Fibroblast of skin of left biceps (primary cell): ENCODE results near the gene ASPN.

Source experiments
- DNase-seq, 2 experiments: peaks; one replicate each; pipeline ENCODE4 v3.0.0-alpha.2; 2013; ENCODE audit warnings: low read depth in 2 of 2

ASPN gene

DNA sequence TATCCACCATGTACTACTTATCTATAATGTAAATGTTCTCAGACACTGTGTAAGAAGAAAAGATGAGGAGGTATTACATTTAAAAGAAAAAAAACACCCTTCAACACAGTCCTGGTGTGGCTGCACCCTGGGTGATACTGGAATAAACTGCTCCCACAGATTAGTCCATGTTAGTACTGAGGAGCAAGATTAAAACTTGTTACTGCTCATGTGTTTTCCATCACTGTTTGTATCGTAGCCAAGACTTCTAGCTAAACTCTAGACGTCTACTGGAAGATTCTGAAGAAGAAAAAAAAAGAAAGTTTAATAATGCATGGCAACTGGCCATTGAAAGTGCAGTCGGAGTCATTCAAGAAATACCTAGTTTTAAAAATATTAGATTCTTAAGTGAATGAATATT lies at the start of gene ASPN:
TSS of gene ASPN (minus strand) at position 178 of the 400 bp plus-strand sequence.
- DNase-seq = peak; percentile 77 to 83

DNA sequence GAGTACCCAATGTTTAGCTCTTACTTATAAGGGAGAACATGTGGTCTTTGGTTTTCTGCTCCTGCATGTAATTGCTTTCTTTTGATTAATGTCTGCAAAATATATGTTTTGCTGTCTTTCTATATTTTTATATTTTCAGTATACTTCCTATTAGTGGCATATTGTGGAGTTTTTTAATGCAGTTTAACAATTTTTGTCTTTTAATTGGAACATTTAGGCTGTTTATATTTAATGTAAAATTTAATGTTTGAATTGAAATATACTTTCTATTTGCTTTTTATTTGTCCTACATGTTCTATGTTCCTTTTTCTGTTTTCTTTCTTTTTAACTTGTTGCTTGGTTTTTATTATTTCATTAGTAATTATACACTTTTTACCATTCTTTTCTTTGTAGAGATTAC lies 48.6 kb upstream of the ASPN start:
- no peak for DNase-seq

DNA sequence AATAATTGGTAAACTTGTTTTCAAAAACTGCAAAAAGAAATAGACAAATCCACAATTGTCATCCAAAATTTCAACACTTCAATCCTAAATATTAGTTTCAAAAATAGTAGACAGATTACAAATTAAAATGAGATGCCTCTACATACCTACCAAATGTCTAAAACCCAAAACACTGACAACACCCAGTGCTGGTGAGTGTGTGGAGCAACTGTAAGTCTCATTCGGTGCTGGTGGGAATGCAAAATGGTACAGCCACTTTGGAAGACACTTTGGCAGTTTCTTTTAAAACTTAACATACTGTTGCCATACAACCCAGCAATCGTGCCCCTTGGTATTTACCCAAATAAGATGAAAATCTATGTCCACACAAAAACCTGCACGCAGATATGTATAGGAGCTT lies 46.8 kb upstream of the ASPN start:
- DNase-seq = no peak

DNA sequence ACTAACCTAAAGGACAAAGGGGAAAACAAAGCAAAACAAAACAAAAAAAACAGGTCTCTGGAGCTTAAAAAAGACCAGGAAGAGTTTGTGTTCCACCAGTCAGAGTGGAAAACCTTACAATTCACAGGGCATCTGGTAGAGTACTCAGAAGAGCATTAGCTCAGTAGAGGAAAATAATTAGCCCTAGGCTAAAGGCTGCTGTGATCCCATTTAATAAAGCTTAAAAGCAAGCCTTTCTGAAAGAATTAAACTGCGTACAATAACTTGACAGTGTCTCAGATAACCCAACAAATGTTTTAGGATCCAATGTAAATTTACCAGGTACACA lies 46.2 kb upstream of the ASPN start:
- no peak for DNase-seq

DNA sequence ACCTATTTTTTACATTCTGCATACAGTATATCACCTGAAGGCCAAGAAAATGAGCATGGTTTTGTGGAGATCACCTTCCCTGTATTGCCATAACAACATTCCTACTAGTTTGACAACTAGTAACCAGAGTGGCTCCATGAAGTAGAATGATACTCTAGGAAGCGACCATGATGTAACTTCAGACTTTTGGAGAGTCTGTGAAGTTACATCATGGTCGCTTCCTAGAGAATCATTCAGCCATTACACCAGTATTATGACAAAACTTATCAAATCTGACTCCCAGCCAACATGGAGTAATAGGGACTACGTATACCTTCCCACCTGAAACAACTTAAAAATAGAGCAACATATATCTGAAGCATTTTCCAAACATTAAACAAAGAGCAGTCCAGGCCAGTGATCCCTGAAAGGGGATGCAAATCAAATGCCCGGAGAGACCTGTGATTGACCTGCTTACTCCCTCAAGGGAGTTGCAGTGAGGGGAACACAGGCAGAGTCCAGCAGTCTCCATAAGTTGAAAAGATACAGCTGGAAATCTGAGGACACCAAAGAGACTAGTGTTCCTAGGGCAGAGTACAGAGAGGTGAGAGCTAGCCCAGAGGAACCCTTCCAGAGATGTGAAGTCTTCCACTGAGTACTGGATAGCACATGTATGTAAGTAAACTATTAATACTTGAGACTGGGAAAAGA lies 45.7 kb upstream of the ASPN start:
- DNase-seq = no peak

DNA sequence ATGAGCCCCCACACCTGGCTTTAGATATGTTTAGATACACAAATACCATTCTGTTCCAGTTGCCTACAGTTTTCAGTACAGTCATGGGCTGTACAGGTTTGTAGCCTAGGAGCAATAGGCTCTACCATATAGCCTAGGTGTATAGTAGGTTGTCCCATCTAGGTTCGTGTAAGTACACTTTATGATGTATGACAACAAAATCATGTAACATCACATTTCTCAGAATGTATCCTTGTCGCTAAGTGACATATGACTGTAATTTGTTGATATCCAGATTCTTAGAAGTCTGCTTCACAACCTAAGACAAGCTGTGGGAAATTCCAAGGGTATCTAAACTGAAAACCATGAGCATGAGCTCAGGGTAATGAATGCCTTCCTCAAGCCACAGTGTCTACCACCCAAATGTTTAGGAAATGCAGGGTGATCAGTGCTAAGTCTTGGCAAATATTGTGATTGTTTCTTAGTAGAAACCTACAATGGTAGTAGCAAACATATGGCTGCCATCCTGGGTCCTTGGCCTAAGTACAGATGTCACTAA lies 45.1 kb upstream of the ASPN start:
- DNase-seq = no peak

DNA sequence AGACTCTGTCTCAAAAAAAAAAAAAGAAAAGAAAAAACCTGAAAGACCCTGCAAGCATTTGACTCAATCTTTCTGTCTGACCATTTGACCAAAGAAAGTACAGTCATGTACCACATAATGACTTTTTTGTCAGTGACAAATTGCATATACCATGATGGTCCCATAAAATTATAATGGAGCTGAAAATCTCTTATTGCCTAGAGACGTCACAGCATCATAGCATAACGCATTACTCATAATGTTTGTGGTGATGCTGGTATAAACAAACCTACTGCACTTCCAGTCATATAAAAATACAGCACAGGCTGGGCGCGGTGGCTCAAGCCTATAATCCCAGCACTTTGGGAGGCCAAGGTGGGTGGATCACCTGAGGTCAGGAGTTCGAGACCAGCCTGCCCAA lies 43.0 kb upstream of the ASPN start:
- DNase-seq = no peak

DNA sequence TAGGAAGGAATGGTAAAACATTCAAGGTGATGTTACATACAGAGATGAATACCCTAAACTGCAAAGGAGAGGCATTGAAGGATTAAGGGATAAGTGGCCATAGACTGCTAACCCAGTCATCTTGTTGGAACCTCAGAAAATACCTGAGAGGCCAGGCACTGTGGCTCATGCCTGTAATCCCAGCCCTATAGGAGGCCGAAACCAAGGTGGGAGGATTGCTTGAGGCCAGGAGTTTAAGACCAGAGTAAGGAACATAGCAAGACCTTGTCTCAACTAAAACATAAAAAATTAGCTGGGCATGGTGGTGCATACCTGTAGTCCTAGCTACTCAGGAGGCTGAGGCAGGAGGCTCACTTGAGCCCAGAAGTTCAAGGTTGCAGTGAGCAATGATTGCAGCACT lies 42.6 kb upstream of the ASPN start:
- no peak for DNase-seq

DNA sequence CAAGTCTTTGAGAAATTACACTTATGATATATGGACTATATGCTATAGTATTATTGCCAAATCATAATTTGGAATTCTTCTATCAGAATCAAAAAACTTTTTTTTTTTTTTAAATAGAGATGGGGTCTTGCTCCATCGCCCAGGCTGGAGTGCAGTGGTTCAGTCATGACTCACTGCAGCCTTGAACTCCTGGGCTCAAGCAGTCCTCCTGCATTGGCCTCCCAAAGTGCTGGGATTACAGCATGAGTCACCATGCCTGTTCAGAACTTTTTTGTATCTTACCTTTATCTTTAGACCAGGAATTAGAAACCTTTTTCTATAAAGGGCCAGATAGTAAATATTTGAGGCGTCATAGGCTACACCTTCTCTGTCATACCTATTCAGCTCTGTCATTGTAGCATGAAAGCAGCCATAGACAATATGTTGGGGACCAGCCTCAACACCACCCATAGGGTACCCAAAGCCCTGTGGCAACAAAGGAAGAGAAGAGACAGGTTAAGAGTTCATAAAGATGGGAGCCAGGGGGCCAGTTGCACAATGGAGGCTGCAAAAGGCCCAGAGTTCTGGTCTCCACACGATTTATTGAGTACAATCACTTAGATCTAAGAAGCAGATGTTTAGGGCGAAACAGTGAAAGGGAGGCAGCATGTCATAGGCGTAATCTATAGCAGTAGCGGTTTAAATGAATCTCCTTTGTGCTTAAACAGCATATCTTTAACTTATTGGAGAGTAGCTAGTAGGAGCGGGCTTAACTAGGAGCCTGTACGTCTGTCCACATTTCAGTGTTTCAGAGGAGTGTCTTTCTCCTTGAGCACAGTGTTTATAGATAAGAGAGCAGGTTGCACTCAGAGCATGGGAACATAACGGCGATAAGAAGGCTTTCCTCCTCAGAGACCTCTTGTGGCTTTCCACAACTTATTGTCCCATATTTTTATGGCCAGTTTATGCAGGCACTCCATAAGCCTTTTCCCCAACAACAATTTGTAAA lies 41.0 kb upstream of the ASPN start:
- DNase-seq = no peak

DNA sequence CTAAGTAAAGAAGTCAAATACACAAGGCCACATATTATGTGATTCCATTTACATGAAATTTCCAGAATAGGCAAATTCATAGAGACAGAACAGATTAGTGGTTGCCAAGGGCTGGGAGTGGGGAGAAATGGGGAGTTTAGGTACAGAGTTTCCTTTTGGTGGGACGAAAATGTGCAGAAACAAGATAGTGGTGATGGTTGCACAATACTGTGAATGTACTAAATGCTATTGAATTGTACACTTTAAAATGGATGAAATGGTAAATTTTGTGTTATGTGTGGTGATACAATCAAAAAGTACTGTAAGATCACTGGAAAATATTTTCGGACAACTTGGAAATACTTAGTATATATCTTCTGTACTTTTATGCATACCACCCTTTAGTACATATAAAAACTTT lies 38.5 kb upstream of the ASPN start:
- DNase-seq = no peak

DNA sequence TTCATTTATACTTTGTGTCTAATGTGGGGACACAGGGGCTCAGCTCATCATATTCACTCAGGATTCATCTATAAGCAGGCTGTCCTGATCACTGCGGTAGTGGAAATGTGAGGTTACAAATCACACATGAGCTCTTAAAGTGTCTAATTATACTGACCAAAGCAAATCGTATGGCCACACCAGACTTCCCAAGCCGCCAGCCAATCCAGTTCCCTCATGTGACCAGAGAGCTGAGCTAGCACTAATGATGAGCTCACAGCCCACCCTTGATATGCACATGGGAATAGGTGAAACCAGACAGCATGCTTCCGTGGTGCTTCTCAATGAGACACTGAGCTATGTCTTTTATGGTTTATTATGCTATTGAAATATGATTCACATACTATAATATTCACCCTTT lies 35.9 kb upstream of the ASPN start:
- DNase-seq = no peak

DNA sequence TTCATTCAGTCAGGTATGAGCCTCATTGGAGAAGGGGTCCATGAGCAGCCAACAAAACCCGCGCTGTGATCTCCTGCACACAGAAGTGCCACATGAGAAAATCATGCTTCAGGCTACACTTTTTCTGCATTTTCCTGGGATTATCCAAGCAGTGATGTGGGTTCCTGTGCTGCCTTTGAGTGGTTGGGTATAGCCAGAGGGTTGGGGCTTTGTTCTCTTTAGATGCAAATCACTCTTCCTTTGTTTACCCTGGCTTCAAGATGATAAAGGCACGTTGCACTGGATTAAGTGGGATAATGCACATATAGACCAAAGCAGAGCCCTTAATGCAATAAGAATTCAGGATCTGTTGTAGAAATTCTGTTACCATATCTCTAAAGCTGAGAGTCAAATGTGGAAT lies 34.7 kb upstream of the ASPN start:
- no peak for DNase-seq

DNA sequence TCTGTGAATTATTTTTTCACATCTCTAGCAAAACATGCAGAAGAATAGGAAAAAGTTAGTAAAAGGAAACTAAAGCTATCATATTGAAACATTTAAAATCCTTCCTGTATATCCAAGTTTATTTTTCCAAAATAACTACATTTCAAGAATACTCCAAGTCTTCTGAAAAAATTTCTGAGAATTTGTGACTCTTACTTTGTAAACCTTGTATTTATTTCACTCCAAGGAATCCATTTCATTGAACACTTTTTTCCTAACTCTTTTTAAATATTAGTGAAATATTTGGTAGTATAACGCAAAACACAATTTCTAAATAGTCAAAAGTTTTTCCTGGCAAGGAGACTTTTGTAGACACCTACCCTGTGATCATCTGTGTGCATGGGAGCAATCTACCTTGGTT lies 34.2 kb upstream of the ASPN start:
- no peak for DNase-seq

DNA sequence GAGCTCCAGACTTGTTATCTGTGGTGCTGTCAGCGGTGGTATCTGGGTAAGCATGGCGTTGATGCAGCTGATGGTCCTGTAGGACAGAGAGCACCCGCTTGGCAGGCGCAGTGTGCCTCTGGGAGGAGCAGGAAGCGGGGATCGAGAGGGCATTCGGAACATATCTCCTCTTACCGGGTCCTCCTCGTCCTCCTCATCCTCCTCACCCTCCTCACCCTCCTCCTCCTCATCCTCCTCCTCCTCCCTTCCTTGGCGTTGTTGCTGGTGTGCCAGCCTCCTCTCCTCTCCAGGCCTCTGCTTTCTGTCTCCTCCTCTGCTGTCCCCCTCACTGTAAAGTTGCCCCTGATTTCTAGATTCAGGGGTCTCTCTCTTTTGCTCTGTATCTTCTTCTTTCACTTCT lies 32.3 kb upstream of the ASPN start:
- no peak for DNase-seq

DNA sequence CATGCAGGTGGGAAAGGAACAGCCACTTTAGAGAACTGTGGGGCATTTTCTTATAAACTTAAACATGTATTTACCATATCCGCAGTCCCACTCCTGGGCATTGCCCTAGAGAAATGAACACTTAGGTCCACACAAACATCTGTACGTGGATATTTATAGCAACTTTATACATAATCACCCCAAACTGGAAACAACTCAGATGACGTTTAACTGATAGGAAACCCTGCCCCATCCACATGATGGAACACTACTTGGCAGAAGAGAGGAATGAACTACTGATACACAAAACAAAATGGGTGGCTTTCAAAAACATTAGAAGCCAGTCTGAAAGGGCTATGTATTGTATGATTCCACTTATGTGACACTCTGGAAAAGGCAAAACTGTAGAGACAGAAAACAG lies 31.0 kb upstream of the ASPN start:
- DNase-seq = no peak

DNA sequence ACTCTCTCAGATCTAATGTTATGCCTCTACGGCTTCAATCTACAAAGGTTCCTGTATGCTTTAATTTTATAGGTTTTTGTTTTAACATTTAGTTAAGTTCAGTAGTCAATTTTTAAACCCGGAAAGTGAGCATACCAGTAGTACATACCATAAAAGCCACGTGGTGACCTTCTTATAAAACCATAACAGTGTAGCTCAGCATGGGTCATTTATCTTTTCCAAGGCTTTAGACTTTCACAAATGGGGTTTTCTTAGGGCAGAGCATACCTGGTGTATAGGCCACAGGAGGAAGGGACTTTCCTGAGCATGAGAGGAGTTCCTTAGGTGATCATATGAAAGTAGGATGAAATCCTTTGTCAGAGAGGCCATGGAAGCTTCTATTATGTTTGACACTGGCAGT lies 30.3 kb upstream of the ASPN start:
- no peak for DNase-seq

DNA sequence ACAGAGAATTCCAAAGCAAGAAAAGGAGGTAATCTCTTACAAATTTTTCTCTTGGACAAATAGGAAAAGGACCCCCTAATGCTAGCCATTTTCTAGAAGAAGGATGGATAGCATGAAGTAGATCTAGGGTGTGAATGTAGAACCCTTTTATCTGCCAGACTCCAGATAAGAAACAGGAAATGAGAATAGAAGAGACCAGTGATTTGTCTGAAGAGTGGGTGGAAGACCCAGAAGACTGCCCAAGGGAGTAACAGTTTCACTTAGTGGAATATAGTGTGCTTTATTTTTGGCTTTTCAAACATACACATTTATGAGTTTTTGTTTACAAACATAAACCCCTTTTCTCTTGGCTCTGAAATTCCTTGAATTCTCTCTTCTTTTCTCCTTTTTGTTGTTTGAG lies 28.4 kb upstream of the ASPN start:
- DNase-seq = no peak

DNA sequence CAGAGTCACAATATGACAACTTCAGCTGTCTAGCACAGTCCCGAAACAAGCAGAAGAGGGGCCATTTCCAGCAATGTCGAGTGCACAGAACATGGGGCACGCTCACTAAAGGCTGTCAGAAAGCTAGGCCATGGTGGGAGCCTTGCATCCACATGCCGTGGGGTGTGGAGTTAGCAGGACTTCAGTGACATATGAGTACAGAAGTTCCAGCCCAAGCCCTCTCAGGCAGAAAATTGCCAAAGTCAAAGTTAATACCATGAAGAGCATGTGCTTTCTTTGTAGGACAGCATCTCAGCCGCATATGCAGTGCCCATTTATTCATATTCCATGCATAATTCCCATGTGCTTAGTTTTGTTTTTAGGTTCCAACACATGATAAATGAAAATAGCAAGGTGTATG lies 26.7 kb upstream of the ASPN start:
- no peak for DNase-seq

DNA sequence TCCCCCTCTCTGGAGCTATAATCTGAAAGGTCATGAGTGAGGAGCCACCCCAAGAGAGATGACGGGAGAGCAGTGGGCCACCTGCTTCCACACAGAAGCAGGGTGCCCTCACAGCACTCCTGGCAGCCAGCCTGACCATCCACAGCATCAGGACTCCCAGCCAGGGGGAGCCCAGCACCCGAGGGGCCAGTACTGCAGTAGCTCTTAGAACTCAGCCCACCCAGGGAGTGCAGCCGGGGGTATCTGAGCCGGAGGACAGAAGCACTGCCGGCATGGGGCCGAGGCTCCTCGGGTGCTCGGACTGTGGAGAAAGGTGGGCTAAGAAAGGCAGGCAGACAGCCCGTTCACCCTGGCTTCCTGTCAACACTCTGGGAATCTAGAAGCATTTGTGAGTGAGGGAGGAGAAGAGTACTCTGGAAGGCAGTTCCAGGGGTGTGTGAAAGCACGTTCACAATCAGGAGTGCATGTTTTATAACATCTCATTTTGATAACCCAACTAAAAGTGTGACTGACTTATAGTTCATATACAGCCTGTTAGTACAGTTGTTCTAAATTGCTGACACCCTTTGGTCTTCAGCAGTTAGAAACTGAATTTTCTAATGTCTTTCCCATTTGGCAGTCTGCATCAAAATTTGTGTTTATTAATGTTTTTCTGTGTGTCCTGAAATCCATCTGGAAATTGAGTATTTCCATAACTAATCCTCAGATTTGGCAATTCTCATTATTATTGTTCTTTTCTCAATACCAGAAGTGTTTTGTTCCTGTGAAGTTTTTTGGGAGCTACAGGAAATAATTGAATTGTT lies 25.9 kb upstream of the ASPN start:
- DNase-seq = no peak

DNA sequence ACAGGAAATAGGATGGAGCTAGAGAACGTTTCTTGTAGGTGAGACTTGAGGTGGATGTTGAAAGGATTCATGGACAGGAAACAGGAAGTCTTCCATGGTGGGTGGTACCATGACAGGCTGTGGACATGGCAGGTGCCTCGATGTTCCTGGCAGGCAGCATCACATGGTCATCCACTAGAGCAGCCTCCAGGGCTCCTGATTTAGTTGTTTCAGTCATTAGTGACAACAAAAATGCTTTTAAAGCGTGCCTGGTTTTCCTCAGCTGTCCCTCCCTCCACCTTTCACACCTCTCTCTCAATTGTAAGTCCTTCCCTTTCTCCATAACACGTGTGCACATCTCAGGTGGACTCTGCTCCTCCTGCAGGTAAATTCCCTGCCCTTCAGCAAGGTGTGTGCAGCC lies 25.2 kb upstream of the ASPN start:
- no peak for DNase-seq

DNA sequence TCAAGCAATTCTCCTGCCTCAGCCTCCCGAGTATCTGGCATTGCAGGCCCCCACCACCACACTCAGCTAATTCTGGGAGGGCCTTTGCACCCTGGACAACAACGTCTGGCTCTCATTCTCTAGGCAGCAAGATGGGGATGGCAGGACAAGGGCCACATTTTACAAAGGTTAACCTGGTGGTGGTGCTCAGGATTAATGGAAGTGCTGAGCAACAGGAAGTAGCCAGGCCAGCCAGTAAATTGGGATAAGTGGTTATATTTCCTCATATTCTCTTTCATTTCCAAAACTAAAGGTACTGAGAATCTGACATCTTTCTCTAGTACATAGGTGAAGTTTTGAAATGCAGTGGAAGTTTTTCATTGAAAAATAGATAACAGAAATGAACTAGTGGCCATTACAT lies 24.7 kb upstream of the ASPN start:
- DNase-seq = no peak

DNA sequence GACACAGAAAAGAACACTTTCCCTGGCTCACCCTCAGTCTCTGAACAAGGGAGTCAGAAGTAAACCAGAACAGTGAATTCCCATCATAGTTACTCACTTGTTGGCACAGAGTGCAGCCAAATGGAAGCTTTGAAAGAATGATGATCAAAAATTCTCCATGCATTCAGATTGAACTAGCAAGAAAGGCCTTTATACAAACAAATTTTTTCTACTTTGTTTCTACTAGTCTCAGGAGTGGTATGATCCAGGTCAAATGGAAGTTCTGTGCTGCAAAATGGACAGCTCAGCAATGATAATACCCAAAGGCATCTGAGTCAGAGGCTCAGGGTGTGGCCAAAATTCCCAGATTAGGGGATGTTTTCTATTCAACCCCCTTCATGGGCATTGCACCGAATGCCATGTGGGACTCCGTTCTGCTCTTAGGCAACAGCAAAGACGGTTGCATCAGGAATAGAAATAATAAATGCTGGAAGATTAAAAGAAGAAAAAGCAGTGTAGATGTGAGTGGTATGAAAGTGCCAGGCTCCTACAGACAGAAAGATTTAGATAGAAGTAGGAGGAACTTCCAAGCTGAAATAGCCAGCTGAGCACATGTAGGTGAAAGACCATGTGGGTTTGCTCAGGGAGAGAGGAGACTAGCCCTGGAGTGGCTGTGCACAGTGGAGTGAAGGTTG lies 24.0 kb upstream of the ASPN start:
- DNase-seq = peak; percentile 88 to 89
